ENCODE results near the gene SMTNL1. TPM values are rescaled to one million over a fixed set of nuclear protein-coding genes. Genes with fewer than 3 reads are reported as not detected.
"Not testable (repeated sequence)": the region's sequence is repeated elsewhere in the genome, so short reads cannot be mapped to it uniquely, and the experiment has no call there.

Gene SMTNL1
- total RNA-seq, 1 donor from 2014 or later, result not detected

DNA sequence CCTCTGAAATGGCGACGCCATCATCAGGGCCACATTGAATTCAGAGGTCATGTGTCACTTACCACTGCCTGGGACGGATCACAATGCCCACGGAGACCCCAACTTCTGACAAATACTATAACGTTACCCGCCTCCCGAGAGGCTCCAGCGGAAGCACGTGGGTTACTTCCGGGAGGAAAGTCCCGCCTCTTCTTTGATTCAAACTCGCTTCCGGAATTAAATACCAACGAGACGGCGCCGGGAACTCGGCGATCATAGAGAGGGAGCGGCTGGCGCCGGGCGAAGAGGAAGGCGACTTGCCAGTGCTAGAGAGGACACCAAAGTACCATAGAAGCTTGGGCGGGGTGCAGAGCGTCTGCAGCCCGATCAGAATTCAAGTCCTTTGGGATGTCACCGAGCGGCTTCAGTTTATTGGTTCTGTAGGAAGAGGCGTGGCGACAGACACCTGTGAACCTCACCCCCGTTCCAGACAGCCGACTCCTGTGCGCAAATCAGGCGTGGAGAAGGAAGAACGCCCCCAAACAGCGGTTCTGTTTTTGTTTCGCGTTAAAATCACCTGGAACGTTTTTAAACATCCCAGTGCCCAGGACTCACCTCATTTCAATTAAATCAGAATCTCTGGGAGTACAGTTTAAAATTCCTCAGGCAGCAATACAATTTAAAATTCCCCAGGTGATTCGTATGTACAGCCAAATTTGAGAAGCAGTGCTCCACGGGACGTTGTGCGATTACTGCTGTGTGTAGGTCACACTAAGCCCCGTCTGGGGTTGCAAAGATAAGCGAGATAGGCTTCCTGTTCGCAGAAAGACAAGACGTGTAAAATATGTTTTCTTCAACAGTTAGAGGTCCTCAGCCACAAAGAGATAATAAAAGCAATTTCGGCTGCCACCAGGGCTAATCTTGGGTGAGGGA lies 6.5 kb upstream of the SMTNL1 start, which contains the start of gene TIMM10:
Gene TIMM10, minus strand, starts transcription at position 159 of the 912 bp plus-strand sequence. CDS start 565 bp downstream, outside the sequence.
- peak within 1 kb of the TSS; percentile 80 for H3K4me3 ChIP-seq (ENCODE audit: low read depth, low read length)
- TF ChIP-seq, protein P1, sequence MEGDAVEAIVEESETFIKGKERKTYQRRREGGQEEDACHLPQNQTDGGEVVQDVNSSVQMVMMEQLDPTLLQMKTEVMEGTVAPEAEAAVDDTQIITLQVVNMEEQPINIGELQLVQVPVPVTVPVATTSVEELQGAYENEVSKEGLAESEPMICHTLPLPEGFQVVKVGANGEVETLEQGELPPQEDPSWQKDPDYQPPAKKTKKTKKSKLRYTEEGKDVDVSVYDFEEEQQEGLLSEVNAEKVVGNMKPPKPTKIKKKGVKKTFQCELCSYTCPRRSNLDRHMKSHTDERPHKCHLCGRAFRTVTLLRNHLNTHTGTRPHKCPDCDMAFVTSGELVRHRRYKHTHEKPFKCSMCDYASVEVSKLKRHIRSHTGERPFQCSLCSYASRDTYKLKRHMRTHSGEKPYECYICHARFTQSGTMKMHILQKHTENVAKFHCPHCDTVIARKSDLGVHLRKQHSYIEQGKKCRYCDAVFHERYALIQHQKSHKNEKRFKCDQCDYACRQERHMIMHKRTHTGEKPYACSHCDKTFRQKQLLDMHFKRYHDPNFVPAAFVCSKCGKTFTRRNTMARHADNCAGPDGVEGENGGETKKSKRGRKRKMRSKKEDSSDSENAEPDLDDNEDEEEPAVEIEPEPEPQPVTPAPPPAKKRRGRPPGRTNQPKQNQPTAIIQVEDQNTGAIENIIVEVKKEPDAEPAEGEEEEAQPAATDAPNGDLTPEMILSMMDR (conservative IDR thresholded peaks at IDR 0.05; ENCODE audit: low read depth, low read length), result no peak
- peak; percentile 84 for DNase-seq (ENCODE audit: low read depth)

DNA sequence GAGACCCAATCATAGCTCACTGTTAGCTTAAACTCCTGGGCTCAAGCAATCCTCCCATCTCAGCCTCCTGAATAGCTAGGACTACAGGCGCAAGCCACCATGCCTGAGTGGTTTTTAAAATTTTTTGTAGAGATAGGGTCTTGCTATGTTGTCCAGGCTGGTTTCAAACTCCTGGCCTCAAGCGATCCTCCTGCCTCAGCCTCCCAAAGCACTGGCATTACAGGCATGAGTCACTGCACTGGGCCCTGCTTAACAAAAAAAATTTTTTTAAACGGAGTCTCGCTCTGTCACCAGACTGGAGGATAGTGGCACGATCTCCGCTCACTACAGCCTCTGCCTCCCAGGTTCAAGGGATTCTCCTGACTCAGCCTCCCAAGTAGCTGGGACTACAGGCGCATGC lies 2.9 kb upstream of the SMTNL1 start:
- DNase-seq (ENCODE audit: low read depth); H3K4me3 ChIP-seq (ENCODE audit: low read depth, low read length): not testable (repeated sequence)

DNA sequence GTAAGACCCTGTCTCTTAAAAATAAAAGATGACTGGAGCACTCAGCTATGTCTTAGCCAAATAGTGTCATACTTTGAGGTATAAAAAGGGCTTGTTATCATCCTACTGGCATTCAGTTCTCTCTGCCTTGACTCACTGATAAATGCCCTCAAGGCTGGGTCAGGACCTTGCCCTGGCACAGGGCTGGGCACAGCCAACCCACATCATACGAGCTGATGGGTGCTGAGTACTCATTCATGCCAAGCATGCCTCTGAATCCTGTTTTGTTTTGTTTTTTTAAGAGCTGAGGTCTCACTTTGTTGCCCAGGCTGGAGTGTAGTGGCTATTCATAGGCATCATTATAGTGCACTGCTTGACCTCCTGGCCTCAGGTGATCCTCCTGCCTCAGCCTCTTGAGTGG lies 1.9 kb downstream of the SMTNL1 start:
- no peak overlapping the region for H3K4me3 ChIP-seq (ENCODE audit: low read depth, low read length)
- TF ChIP-seq, protein P1 (conservative IDR thresholded peaks at IDR 0.05; ENCODE audit: low read depth, low read length), result no peak
- no peak for DNase-seq (ENCODE audit: low read depth)

DNA sequence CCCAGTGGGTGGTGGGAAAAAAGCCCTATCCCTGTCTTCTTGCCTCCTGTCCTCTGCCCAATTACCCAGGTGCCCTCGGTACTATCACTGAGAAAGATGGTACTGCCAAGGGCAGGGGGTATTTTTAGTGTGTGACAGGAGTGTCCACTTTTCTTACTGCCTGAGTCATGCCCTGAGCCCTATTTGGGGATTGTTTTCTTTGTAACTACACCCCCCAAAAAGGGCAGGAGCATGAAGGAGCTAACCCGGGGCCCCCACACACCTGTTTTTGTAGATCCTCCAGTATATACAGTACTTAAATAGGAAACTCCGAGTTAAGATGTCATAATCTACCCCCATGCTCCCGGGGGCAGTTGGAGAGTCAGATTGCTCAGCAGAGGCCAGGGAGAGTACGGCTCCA lies 3.8 kb downstream of the SMTNL1 start:
- DNase-seq (ENCODE audit: low read depth), result no peak
- H3K4me3 ChIP-seq (ENCODE audit: low read depth, low read length), result no peak overlapping the region
- TF ChIP-seq, protein P1 (conservative IDR thresholded peaks at IDR 0.05; ENCODE audit: low read depth, low read length), result no peak

DNA sequence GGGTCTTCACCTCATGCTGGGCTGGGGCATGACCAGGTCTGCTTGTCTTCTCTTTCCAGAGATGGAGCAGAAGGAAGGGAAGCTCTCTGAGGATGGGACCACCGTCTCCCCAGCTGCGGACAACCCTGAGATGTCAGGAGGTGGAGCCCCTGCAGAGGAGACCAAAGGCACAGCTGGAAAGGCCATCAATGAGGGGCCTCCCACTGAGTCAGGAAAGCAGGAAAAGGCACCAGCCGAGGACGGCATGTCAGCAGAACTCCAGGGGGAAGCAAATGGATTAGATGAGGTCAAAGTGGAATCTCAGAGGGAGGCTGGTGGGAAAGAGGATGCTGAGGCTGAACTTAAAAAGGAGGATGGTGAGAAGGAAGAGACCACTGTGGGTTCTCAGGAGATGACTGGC lies 5.2 kb downstream of the SMTNL1 start:
- no peak overlapping the region for H3K4me3 ChIP-seq (ENCODE audit: low read depth, low read length)
- no peak for DNase-seq (ENCODE audit: low read depth)
- TF ChIP-seq, protein P1 (conservative IDR thresholded peaks at IDR 0.05; ENCODE audit: low read depth, low read length), result no peak

DNA sequence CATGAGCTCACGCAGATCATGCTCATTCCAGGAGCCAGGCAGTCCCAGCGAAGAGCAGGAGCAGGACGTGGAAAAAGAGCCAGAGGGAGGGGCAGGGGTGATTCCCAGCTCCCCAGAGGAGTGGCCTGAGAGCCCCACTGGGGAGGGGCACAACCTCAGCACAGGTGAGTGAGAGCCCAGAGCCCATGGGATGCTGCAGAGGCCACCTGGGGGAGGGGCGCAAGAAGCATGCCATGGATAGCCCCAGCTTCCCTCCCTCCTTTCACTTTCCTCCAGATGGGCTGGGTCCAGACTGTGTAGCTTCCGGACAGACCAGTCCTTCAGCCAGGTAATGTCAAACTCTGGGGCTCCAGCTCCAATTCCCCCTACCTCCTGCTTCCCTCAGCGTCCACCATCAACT lies 6.2 kb downstream of the SMTNL1 start:
- no peak for DNase-seq (ENCODE audit: low read depth)
- TF ChIP-seq, protein P1 (conservative IDR thresholded peaks at IDR 0.05; ENCODE audit: low read depth, low read length), result no peak
- H3K4me3 ChIP-seq (ENCODE audit: low read depth, low read length), result no peak overlapping the region

DNA sequence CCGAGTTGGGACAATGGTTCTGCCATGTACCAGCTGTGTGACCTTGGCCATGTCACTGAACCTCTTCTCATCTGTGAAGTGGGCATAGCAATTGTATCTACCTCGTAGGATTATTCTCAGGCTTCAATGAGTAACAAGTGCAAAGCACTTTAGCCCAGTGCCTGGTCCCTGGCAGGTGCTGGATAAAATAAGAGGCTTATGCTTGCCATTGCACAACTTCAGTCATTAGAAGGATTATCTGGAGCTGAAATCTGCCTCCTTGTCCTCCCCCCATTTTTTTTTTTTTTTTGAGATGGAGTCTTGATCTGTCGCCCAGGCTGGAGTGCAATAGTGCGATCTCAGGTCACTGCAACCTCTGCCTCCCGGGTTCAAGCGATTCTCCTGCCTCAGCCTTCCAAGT lies 7.2 kb downstream of the SMTNL1 start:
- H3K4me3 ChIP-seq (ENCODE audit: low read depth, low read length), result no peak overlapping the region
- no peak for DNase-seq (ENCODE audit: low read depth)
- TF ChIP-seq, protein P1 (conservative IDR thresholded peaks at IDR 0.05; ENCODE audit: low read depth, low read length), result no peak
